ENCODE data around the gene CLCA2. TPM values are rescaled to one million over a fixed set of nuclear protein-coding genes. Genes with fewer than 3 reads are reported as not detected.

CLCA2 gene
- total and polyA plus RNA-seq, 2 experiments from 2014 or later: 0.14 to 0.22 TPM

DNA sequence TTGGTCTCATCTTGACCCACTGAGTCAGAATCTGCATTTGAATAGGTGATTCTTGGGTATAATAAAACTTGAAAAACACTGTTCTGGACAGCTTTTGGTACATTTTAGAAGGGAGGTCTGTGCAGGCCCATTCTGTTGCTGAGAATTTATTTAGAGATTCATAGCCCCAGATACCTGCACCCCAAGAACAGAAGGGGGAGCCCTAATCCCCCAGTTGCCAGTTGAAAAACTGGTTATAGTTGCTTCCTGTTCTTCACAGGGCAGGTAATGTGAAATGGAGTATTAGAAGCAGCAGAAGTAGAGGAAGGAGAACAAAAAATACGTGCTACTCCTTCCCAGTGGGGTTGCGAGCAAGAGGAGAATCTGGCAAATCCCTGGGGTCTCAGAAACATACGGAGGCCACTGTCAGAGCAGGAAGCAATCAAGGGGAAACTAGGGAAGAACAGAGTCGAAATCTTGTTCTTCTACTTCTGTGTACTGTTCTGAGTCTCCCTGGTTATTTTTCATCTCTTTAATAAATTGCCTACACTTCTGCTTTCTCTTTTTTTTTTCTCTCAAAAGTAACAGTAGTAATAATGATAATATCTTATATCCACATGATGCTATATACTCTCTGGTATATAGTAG lies 4.6 kb upstream of the CLCA2 start:
- H4K20me1 ChIP-seq (ENCODE audit: insufficient read depth): no peaks in the 10 kb centered on the region
- TF ChIP-seq EZH2 (IDR thresholded peaks at IDR 0.05; ENCODE audit: insufficient read depth, poor library complexity, severe bottlenecking) (no peak), EZH2phosphoT487 (IDR thresholded peaks at IDR 0.05; ENCODE audit: insufficient read depth, low read depth) (no peak)
- no peaks in the 10 kb centered on the region for H3K9me2 ChIP-seq (ENCODE audit: insufficient read depth)
- H3K27ac ChIP-seq: no peak overlapping the region
- H3K36me3 ChIP-seq (ENCODE audit: low read depth): no peaks in the 10 kb centered on the region
- H2AFZ ChIP-seq: no peak overlapping the region
- no peak overlapping the region for H3K9ac ChIP-seq
- peak; percentile 33 for DNase-seq
- no peaks in the 10 kb centered on the region for H3K9me3 ChIP-seq (ENCODE audit: low read depth)
- H3F3A ChIP-seq (ENCODE audit: insufficient read depth): no peaks in the 10 kb centered on the region
- no peaks in the 10 kb centered on the region for H3K79me2 ChIP-seq (ENCODE audit: insufficient read depth)
- H3K4me2 ChIP-seq (ENCODE audit: unreplicated experiment): no peak overlapping the region
- in situ Hi-C loops (cut with MboI): no loop called here
- 84 to 85% methylated on average over 4 of the region's 4 CpGs for WGBS, 2 experiments (ENCODE audit: low coverage in 1 of 2, low lambda C conversion rate in 2 of 2, missing lambda C conversion rate in 2 of 2)
- H3K4me1 ChIP-seq (ENCODE audit: insufficient read depth): peaks cover 7% of the 10 kb centered on the region
- no peaks in the 10 kb centered on the region for H3K27me3 ChIP-seq (replicated peaks; ENCODE audit: insufficient read depth)
- H3K4me3 ChIP-seq: no peak overlapping the region

DNA sequence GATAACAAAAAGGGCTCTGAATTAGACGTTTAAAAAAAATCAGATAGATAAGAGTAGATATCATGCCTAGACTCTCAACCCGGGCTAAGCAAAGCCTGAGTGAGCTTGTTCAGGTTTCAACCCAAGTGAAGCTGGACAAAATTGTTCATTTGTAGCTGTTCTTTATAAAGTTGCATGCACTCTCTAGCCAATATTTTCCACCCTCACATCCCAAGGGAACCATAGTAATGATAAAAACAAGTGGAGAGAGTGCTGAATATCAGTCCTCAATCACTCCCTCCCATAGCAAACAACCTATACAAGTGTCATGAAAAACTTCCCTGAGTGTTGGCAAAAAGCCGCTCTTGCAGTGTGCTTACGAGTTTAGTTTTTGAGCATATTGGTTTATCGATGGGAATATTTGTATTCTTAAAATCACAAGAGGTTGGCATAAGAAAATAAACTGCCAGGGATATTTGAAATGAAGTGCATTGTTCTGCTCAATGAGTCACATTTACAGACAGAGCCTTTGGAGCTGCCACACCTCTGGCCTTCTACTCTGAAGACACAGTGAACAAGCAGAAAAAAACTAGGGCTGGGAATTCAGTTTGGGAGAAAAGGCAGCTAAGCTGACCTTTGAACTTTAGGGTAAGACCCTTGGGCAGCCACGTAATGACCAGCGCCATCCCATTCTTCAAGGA lies 2.2 kb upstream of the CLCA2 start:
- Histone ChIP-seq H3K9me2 (ENCODE audit: insufficient read depth) (no peaks in the 10 kb centered on the region), H3K9me3 (ENCODE audit: low read depth) (no peaks in the 10 kb centered on the region), H2AFZ (0 out of 2 replicates have a peak overlapping the region, but pooled peaks have one; percentile 26), H3K27me3 (replicated peaks; ENCODE audit: insufficient read depth) (no peaks in the 10 kb centered on the region), H4K20me1 (ENCODE audit: insufficient read depth) (no peaks in the 10 kb centered on the region), H3K36me3 (ENCODE audit: low read depth) (no peaks in the 10 kb centered on the region), H3K9ac (no peak overlapping the region), H3K4me3 (no peak overlapping the region), H3K4me1 (ENCODE audit: insufficient read depth) (peaks cover 7% of the 10 kb centered on the region), H3K27ac (no peak overlapping the region), H3K79me2 (ENCODE audit: insufficient read depth) (no peaks in the 10 kb centered on the region), H3F3A (ENCODE audit: insufficient read depth) (no peaks in the 10 kb centered on the region), H3K4me2 (ENCODE audit: unreplicated experiment) (peak overlapping the region; percentile 19)
- in situ Hi-C loops (cut with MboI): no loop called here
- 66 to 68% methylated on average over 7 of the region's 7 CpGs for WGBS, 2 experiments (ENCODE audit: low coverage in 1 of 2, low lambda C conversion rate in 2 of 2, missing lambda C conversion rate in 2 of 2)
- DNase-seq: peak; percentile 61
- TF ChIP-seq EZH2phosphoT487 (IDR thresholded peaks at IDR 0.05; ENCODE audit: insufficient read depth, low read depth) (no peak), EZH2 (IDR thresholded peaks at IDR 0.05; ENCODE audit: insufficient read depth, poor library complexity, severe bottlenecking) (no peak)

DNA sequence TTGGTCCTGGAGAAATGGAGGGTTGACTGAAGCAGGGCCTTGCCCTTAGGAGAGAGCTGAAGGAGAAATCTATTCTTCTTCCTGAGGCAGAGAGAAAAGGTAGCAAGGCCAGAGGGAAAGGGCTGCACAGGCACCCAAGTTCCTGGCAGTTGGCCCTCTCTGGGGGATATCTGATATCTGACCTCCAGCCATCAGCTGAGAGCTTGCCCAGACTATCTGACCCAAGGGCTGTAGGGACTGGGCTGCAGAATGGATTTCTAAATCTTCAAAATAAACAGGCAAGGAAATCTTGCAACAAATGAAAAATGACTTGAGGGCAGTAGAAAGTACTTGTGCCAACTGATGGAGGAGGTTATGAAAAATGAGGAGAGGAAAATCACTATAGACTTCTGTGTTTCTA lies 498 bp upstream of the CLCA2 start:
- Histone ChIP-seq H3K4me3 (no peak overlapping the region), H3K9me3 (ENCODE audit: low read depth) (no peaks in the 10 kb centered on the region), H3K9me2 (ENCODE audit: insufficient read depth) (no peaks in the 10 kb centered on the region; the same call in 1 of the 2 replicates), H3K79me2 (ENCODE audit: insufficient read depth) (no peaks in the 10 kb centered on the region), H3K9ac (no peak overlapping the region), H3K27ac (no peak overlapping the region), H3K4me1 (ENCODE audit: insufficient read depth) (peaks cover 7% of the 10 kb centered on the region), H2AFZ (0 out of 2 replicates have a peak overlapping the region, but pooled peaks have one; percentile 35), H3K27me3 (replicated peaks; ENCODE audit: insufficient read depth) (no peaks in the 10 kb centered on the region), H3K4me2 (ENCODE audit: unreplicated experiment) (no peak overlapping the region), H4K20me1 (ENCODE audit: insufficient read depth) (no peaks in the 10 kb centered on the region), H3K36me3 (ENCODE audit: low read depth) (no peaks in the 10 kb centered on the region), H3F3A (ENCODE audit: insufficient read depth) (peaks cover 3% of the 10 kb centered on the region; the same call in 1 of the 2 replicates)
- in situ Hi-C loops (cut with MboI): no loop called here
- TF ChIP-seq EZH2 (IDR thresholded peaks at IDR 0.05; ENCODE audit: insufficient read depth, poor library complexity, severe bottlenecking): no peak
- no peak for DNase-seq

DNA sequence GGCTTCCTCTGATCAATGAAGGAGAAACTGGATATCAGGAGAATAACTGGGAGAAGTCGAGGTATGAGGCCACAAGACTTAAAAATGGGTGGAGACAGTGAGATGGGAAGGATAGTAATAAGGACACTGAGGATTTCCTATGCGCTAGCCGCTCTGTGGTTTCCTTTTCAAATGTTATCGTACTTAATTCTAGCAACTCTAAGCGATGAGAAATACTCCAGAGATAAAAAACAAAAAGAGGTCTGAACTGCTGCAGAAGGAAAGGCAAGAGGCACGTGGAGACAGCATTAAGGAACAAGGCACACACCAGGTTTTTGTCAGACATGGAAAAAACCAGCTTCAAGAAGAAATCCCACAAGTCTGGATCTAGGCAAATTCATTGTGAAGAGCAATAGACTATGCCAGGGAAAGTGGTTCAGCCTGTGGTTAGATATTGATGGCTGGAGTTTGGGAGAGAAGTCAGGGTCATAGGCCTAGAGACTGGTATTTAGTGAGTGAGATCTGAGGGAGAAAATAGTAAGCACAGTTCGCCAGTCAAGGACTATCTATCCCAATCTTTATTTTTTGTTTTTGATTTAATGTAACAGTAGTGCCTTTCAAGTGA lies 5.3 kb downstream of the CLCA2 start:
- DNase-seq: peak; percentile 38

More for the DNA sequence above, 5.3 kb downstream of the CLCA2 start:
- Histone ChIP-seq H3K4me1 (ENCODE audit: insufficient read depth) (peaks cover 22% of the 10 kb centered on the region), H3K4me3 (no peak overlapping the region; the same call in 1 of the 2 replicates), H3K27me3 (replicated peaks; ENCODE audit: insufficient read depth) (no peaks in the 10 kb centered on the region), H3K9me3 (ENCODE audit: low read depth) (no peaks in the 10 kb centered on the region), H3K9ac (peak overlapping the region; percentile 43), H3K4me2 (ENCODE audit: unreplicated experiment) (peak overlapping the region; percentile 36), H4K20me1 (ENCODE audit: insufficient read depth) (no peaks in the 10 kb centered on the region), H3K36me3 (ENCODE audit: low read depth) (no peaks in the 10 kb centered on the region), H3K27ac (peak overlapping the region; percentile 84), H3F3A (ENCODE audit: insufficient read depth) (peaks cover 27% of the 10 kb centered on the region), H2AFZ (peak overlapping the region; percentile 72), H3K79me2 (ENCODE audit: insufficient read depth) (no peaks in the 10 kb centered on the region), H3K9me2 (ENCODE audit: insufficient read depth) (no peaks in the 10 kb centered on the region; the same call in 1 of the 2 replicates)
- in situ Hi-C loops (cut with MboI): no loop called here
- TF ChIP-seq EZH2phosphoT487 (IDR thresholded peaks at IDR 0.05; ENCODE audit: insufficient read depth, low read depth): no peak
- no peak for TF ChIP-seq EZH2 (IDR thresholded peaks at IDR 0.05; ENCODE audit: insufficient read depth, poor library complexity, severe bottlenecking)
- 78% methylated on average over 7 of the region's 7 CpGs for WGBS, 2 experiments (ENCODE audit: low coverage in 1 of 2, low lambda C conversion rate in 2 of 2, missing lambda C conversion rate in 2 of 2)

Measured in GM23248 (cell line).